ENCODE data around the gene HGFAC.

HGFAC gene

DNA sequence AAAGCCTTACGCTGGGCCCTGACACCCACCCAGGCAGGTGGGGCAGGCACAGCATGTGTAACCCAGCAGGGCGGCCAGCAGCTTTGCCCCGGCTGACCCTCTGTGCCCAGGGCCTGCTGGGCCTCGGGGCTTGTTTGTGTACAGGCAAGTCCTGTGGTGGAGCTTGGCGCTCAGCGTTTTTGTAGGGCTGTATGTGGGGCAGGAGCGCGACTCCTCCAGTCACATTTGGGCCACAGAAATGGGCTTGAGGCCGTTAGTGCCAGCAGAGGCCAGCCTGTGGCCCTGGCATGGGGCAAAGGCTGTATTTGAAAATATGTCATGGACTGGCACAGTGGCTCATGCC is 14.7 kb upstream of the HGFAC start:
- no peak for DNase-seq

DNA sequence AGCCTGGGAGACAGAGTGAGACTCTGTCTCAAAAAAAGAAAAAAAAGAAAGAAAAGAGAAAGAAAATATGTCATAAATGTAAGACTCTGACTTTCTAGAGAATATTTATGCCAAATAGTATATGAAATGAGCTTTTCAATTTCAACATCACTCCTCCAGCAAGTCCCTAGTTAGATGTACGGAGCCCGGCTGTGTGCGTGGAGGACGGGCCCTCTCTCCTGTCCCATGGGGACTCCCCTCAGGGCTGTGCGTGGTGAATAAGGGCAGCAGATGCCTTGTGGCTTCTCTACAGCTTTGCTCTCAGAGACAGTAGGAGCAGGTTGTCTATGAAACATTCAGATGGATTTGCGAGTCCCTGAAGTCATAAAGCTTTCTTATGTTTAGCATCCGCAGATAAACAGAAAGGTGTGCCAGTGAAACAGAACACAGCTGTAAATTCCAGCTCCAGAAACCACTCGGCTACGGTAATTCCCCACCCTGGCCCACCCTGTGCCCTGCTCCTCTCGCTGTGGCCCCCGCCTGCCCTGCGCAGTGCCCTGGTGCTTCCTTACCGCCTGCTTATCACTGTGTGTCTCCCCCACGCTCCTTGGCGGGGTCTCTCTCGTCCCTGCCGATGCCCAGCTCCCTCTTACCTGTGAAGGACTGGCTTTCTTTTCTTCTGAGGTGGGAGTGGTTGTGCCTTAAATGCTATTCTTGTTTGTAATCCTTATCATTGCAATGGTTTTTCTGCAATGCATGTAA is 13.9 kb upstream of the HGFAC start:
- DNase-seq, result no peak

DNA sequence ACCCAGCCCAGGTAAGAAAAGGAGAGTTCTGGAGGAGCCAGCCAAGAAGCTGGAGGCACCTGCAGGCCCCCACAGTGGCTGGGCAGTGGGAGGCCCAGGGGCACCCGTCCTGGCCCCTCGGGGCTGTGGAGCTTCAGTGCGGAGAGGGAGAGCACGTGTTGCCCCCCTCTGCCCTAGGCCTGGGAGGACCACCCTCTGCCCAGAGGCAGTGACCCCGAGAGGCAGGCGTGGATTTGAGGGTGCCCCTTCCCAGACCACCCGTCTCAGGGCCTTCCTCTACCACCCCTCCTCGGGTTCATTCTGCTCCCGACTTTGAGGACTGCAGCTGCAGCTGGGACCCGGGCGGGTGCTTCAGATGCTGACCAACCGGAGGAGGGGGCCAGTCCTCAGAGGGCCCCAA is 12.1 kb upstream of the HGFAC start:
- DNase-seq, result no peak

GRCh38 chr4:3430524-3430923 is 11.2 kb upstream of the HGFAC start:
- DNase-seq, result no peak

- DNase-seq, result no peak
Observed at GRCh38 chr4:3431446-3431993, 10.2 kb upstream of the HGFAC start.

GRCh38 chr4:3432381-3432790 is 9.4 kb upstream of the HGFAC start:
- no peak for DNase-seq

DNA sequence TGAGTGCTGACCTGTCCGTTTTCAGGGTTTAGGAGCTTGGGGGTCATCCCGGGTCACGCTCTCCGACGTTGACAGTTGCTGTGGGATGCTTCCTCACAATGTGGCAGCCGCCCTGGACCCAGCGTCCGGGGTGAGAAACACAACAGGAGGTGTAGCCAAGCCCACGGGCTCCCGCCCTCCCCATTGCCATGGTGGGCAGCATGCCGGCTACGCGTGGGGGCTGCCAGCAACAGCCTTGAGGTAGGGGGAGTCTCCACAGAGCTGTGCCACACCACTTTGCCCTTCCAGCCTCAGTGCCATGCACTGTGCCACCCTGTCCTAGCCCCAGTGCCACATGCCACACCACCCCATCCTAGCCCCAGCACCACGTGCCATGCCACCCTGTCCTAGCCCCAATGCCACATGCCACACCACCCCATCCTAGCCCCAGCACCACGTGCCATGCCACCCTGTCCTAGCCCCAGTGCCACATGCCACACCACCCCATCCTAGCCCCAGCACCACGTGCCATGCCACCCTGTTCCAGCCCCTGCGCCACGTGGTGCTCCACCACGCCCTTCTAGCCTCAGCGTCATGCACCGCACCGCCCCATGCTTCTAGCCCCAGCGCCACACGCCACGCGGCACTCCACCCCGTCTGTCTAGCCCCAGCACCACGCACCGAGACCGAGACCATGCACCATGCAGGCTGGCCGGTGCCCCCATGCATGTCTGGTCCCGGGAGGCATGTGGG is 8.5 kb upstream of the HGFAC start:
- no peak for DNase-seq

- no peak for DNase-seq
Observed at GRCh38 chr4:3434881-3435685, 6.7 kb upstream of the HGFAC start.

GRCh38 chr4:3435686-3435956 is 6.1 kb upstream of the HGFAC start:
- DNase-seq, result no peak

DNA sequence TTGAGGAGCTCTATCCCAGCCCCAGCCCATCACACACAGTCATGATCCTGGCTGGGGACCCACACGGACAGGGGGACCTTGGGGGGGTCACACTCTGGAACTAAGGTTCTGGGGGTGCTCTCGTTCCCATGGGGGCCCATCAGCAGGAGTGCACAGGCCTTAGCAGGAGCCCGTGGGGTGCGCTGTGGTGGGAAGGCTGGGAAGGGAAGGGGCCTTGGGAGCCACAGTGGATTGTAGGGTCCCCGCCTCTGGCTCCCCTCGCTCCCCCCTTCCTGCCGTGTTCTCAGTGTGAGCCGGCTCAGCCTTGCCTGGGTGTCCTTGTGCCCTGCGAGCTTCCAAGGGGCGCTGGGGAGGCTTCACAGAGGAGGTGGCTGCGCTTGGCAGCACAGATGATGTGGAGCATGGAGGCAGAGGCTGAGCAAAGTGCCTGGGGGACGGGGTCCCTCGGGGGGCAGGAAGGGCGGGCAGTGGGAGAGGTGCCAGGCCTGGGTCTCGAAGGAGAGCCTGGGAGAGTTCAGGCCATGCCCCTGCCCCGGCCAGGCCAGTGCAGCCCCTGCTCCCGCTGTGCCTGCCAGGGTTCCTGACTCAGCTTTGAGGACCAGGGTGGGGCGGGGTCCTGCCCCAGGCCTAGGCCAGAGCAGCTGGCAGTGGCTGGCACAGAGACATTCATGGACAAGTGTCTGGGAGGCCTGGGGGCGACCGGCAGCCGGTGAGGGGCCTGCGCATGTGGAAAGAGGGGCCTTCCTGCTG is 5.5 kb upstream of the HGFAC start:
- DNase-seq, result no peak

DNA sequence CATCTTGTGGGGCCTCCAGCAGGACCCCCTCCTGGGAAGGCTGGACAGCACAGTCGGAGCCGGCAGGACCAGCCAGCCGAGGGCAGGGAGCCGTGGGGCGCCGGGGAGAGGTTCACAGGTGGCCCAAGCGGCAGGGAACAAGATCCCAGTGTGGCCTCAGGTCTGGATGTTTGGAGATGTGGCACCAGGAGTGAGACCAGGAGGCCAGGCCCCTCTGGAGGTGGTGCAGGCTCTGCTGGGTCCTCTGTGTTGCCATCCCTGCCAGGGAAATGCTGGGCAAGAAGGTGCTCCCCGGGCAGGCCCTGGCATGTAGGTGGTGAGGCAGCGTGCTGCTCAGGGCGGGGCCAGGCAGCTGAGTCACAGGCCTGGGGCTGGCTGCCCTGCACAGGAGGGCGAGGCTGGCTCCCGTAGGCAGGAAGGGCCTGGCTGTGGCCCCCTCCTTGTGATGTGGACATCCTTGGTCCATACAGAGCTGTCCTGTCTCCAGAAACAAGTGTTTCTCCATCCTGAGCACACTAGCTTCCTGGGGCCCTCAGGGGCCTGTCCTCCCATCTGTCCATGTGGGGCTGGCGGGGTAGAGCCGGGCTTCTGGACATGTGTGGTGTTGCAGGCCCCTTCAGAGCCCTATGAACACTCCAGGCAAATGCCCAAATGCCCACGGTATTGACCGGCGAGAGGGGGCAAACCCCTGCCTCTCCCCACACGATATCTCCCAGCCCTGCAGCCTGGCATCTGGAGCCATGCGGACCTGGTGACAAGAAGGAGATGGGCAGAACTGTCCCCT is 4.8 kb upstream of the HGFAC start:
- no peak for DNase-seq

- DNase-seq, result no peak
Observed at GRCh38 chr4:3437582-3437936, 4.2 kb upstream of the HGFAC start.

DNA sequence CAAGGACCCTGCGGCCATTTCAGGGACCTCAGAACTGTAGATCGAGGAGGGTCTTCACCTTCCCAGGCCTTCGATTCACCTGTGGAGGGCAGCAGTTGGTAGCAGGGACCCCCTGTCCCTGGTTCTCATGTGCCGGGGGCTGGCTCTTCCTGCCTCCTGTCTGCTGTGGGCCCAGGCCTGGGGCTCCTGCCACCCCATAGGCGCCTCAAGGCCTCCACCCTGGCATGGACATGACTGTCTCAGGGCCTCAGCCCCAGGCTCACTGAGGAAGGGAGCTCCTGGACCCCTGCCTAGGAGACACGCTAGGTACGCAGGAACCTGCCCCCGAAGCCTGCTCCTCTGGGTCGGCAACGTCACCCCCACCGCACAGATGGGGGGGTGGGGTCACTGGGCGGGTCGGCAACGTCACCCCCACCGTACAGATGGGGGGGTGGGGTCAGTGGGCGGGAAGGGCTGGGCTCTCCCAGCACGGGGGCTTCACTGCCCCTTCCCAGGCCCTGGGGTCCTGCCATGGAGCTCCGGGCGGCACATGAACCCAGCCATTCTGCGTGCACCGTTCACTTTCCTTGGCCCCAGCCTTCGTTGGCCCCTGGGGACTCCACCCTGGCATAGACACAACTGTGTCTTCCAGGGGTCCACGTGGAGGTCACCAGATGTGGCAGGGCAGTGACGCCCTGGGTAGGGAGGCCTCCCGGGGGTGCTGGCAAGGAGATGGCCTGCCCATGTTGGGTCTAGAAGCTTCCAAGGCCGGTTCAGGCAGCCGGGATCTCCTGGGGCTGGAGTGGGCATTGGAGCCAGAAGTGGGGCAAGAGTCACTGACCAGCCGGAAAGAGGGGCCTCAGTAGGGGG is 3.5 kb upstream of the HGFAC start:
- DNase-seq, result no peak

DNA sequence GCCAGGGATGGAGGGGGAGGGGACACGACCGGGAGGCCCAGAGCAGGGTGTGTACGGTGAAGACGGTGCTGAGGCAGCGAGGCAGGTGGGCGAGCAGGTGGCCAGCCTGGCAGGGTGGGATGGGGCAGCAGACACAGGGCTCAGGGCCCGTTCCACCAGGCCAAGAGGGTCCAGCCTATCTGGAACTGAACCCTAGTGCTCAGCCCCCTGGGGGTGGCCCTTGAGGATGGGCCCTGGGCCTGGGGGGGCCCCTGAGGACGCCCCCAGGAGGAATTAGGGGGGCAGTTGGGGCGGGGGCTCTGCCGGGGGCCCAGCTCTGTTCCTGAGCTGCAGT is 3.0 kb upstream of the HGFAC start:
- no peak for DNase-seq

GRCh38 chr4:3439391-3439790 is 2.4 kb upstream of the HGFAC start:
- no peak for DNase-seq

GRCh38 chr4:3440011-3440410 is 1.8 kb upstream of the HGFAC start:
- peak; percentile 6 for DNase-seq

DNA sequence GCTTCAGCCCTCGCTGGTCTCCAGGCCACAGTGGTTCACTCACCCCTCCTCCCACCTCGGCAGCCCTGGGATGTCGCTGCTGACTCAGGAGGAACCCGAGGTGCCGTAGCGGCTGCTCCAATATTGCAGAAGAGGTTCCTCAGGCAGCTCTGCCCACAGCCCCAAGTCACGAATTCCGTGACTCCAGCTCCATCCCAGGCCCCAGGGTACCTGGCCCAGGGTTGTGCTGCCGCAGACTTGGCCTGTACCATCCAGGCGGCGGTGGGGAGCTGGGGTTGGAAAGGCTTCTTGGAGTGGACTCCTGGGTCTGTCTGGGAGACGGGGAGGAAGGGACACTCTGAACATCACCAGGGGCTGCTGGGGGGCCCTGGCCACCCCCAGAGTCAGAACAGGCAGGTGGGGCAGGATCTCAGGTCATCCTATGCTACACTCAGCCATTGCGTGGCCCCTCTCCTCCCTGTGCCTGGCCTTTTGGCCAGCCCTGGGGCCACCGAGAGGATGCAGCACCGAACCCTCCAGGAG is 728 bp upstream of the HGFAC start:
- DNase-seq, result no peak

GRCh38 chr4:3442460-3442958 is 741 bp downstream of the HGFAC start:
- no peak for DNase-seq

DNA sequence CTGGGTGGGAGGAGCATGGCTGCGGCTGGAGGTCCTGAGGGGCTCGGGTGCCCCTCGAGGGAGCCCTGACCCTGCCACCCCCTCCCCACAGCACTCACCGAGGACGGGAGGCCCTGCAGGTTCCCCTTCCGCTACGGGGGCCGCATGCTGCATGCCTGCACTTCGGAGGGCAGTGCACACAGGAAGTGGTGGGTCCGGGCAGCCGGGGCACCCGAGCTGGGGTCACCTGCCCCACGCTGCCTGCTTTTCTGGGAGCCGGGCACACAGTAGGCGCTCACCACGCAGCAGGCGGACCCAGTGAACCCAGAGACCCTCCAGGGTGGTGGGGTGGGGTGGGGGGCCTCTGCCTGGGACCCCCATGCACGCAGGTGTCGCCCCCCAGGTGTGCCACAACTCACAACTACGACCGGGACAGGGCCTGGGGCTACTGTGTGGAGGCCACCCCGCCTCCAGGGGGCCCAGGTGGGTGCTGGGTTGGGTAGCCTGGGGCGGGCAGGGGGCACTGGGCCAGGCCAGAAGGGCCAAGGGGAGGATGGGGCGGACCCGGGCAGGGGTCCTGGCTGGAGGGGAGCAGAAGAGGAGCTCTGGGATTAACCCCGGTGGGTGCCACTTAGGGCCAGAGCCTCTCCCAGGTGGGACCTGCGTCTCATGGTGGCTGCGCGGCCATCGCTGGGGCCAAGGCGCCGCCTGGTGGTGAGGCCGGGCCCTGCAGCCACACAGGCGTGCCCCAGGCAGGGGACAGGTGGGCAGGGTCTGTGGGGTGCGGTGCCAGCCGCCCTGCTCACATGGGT is 1.4 kb downstream of the HGFAC start:
- peak; percentile 66 for DNase-seq

- DNase-seq, result no peak
Observed at GRCh38 chr4:3443750-3444309, 2.1 kb downstream of the HGFAC start.

Measured in OCI-M1 (cell line).